Heart left ventricle (tissue), 13 donors: ENCODE results near the gene BRSK2.

ENCODE experiments used
- CTCF ChIP-seq, 12 donors: fragments of 200-600 bp; sonication (generic) in 4 of 12; IDR thresholded peaks; one replicate each; pipeline versions ENCODE4 v1.5.0 to v1.8.0; 2018 to 2022; ENCODE audit warnings: antibody characterized with exemption in 12 of 12, mild to moderate bottlenecking in 5 of 12
- POLR2A ChIP-seq, 2 donors: fragments of 450-650 bp; IDR thresholded peaks; one replicate each; pipeline ENCODE4 v1.6.1; 2017; ENCODE audit warnings: antibody characterized with exemption in 2 of 2, mild to moderate bottlenecking in 2 of 2, moderate library complexity in 2 of 2
- donor health status: ischemic (EF 13 %, LVEDD 7.1; RV severe dilation, severe dysfunction).
- donor health status: DM: no; HTN: yes; CAD: no.
- donor health status: DM: no; HTN: no; CAD: no.
- donor health status: ischemic (EF 25% LVEDD 6.9; RV normal size, moderate dysfunction).
- donor health status: ischemic (EF 25% LVEDD 5.7; RV mildly dilated, moderate dysfunction).
- donor health status: ischemic (EF 35%, LVEDD 5.7; RV mildly dilated, moderate dysfunction).
- donor health status: nonischemic (EF 11% LVEDD 7.7; RV severe dilation, severe dysfunction).
- donor health status: DM: yes; HTN: yes; CAD: no.
- donor health status: PGD.
- donor health status: ischemic (EF 29% LVEDD 5.4; RV normal size, mild dysfunction).
- donor health status: nonischemic (EF 23%, LVEDD 6.1; RV moderate dilation, normal function).

GRCh38 chr11:1484061-1484671 lies 94.4 kb downstream of the BRSK2 start:
- TF ChIP-seq CTCF (IDR thresholded peaks at IDR 0.05), result no peak
- TF ChIP-seq POLR2A (IDR thresholded peaks at IDR 0.05), result no peak
